ENCODE results near the gene SLC43A1. TPM values are rescaled to one million over a fixed set of nuclear protein-coding genes. Genes with fewer than 3 reads are reported as not detected.

SLC43A1 gene
- total and polyA plus RNA-seq, 2 of the 4 experiments (the other 2 are of a cell fraction), result 10.0 to 17.0 TPM

- BruUV-seq (replicated peaks), result no TSS peak
- no peak overlapping the region for H2BK5ac ChIP-seq (ENCODE audit: low read depth, low read length, poor library complexity, severe bottlenecking)
Measured at GRCh38 chr11:57474803-57475115, 40.7 kb downstream of the SLC43A1 start.

More at GRCh38 chr11:57474803-57475115, 40.7 kb downstream of the SLC43A1 start:
- Histone ChIP-seq H3K4me3 (ENCODE audit: insufficient read depth, low read depth, low read length) (no peak overlapping the region), H2AFZ (replicated peaks; ENCODE audit: low read length, poor library complexity) (no peak overlapping the region), H3K27me3 (ENCODE audit: control insufficient read depth, insufficient read depth, low read length) (peaks cover 33% of the 10 kb centered on the region), H3K56ac (ENCODE audit: extremely low read depth, insufficient read depth, low read length) (no peak overlapping the region), H3K18ac (ENCODE audit: low read depth, low read length) (no peak overlapping the region), H3K27ac (ENCODE audit: insufficient read depth, low read length) (no peak overlapping the region), H2AK5ac (ENCODE audit: low read depth, low read length) (no peak overlapping the region), H4K8ac (ENCODE audit: low read depth in 2 of 2, low read length in 2 of 2) (no peak overlapping the region), H4K20me1 (ENCODE audit: insufficient read depth, low read length) (no peaks in the 10 kb centered on the region; the same call in 1 of the 2 replicates), H3K9ac (ENCODE audit: low read depth, low read length) (no peak overlapping the region), H3K9me1 (ENCODE audit: insufficient read depth, low read length) (no peaks in the 10 kb centered on the region), H3K36me3 (ENCODE audit: control insufficient read depth, insufficient read depth, low read length) (no peaks in the 10 kb centered on the region), H2BK20ac (ENCODE audit: low read depth, low read length) (no peak overlapping the region), H4K5ac (ENCODE audit: low read depth, low read length) (no peak overlapping the region), H3K4me1 (ENCODE audit: control insufficient read depth, insufficient read depth, low read length) (no peaks in the 10 kb centered on the region), H3K4me2 (ENCODE audit: low read depth, low read length) (no peak overlapping the region), H3K4ac (ENCODE audit: low read depth, low read length) (no peak overlapping the region), H3K9me3 (ENCODE audit: control insufficient read depth, insufficient read depth, low read length) (no peaks in the 10 kb centered on the region), H3K23ac (ENCODE audit: low read depth, low read length) (no peak overlapping the region), H3K14ac (replicated peaks; ENCODE audit: low read depth, low read length) (no peak overlapping the region), H2BK15ac (ENCODE audit: low read depth, low read length) (no peak overlapping the region), H2BK120ac (ENCODE audit: low read depth, low read length) (no peak overlapping the region), H4K91ac (ENCODE audit: insufficient read depth, low read depth, low read length) (no peak overlapping the region), H3K79me1 (ENCODE audit: low read depth in 1 of 2, low read length in 2 of 2) (no peaks in the 10 kb centered on the region), H2AK9ac (replicated peaks; ENCODE audit: low read depth, low read length, poor library complexity) (no peak overlapping the region)
- CTCF ChIA-PET, result no interaction called here
- DNase-seq, result no peak
- TF ChIP-seq MAFK (IDR thresholded peaks at IDR 0.05; ENCODE audit: low read depth, low read length) (no peak), NFE2L2 (IDR thresholded peaks at IDR 0.05; ENCODE audit: low read depth, low read length) (no peak), CHD1 (IDR thresholded peaks at IDR 0.05; ENCODE audit: low read depth, low read length) (no peak), CEBPB (IDR thresholded peaks at IDR 0.05; ENCODE audit: low read depth, low read length) (no peak), BHLHE40 (IDR thresholded peaks at IDR 0.05; ENCODE audit: low read depth, low read length) (no peak)
- TF ChIP-seq, protein P1, sequence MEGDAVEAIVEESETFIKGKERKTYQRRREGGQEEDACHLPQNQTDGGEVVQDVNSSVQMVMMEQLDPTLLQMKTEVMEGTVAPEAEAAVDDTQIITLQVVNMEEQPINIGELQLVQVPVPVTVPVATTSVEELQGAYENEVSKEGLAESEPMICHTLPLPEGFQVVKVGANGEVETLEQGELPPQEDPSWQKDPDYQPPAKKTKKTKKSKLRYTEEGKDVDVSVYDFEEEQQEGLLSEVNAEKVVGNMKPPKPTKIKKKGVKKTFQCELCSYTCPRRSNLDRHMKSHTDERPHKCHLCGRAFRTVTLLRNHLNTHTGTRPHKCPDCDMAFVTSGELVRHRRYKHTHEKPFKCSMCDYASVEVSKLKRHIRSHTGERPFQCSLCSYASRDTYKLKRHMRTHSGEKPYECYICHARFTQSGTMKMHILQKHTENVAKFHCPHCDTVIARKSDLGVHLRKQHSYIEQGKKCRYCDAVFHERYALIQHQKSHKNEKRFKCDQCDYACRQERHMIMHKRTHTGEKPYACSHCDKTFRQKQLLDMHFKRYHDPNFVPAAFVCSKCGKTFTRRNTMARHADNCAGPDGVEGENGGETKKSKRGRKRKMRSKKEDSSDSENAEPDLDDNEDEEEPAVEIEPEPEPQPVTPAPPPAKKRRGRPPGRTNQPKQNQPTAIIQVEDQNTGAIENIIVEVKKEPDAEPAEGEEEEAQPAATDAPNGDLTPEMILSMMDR (conservative IDR thresholded peaks at IDR 0.05; ENCODE audit: low read depth, low read length), result no peak
- WGBS, 2 experiments (ENCODE audit: extremely low coverage in 2 of 2, insufficient read length in 1 of 2), result 20% methylated on average over 1 of the region's 5 CpGs; no CpG with 5 or more reads in 1 of the 2 experiments
- POLR2A ChIA-PET (ENCODE audit: unreplicated experiment), result interaction anchor here (0.6 kb wide), 1 partner anchor 15 kb away, joined by 9 read pairs; no protein-coding TSS in a partner anchor
- dilution Hi-C loops (cut with HindIII; ENCODE audit: low sequenced_read_pairs, unreplicated experiment) (no loop called here), intact Hi-C loops (cut with micrococcal nuclease) (no loop called here), in situ Hi-C loops (cut with MboI; ENCODE audit: low sequenced_read_pairs) (loop anchor here (25.0 kb wide), 1 partner anchor 1038 kb away; the partner anchor contains the start of gene OR5B21)
- no peak for ATAC-seq (ENCODE audit: low read depth)
